Measurements from ENCODE around the gene UTP11. TPM values are rescaled to one million over a fixed set of nuclear protein-coding genes. Genes with fewer than 3 reads are reported as not detected.

The UTP11 gene
- total and polyA plus RNA-seq, 4 donors = 11.0 to 17.8 (median 11.8) TPM

GRCh38 chr1:38020396-38020795 is 7.9 kb downstream of the UTP11 start:
- H3K9ac ChIP-seq (ENCODE audit: low read depth in 1 of 2, low read length in 2 of 2) = no peak overlapping the region
- WGBS = 89% methylated on average over 2 of the region's 2 CpGs
- H3K27ac ChIP-seq (ENCODE audit: low read depth in 1 of 2, low read length in 2 of 2) = no peak overlapping the region

DNA sequence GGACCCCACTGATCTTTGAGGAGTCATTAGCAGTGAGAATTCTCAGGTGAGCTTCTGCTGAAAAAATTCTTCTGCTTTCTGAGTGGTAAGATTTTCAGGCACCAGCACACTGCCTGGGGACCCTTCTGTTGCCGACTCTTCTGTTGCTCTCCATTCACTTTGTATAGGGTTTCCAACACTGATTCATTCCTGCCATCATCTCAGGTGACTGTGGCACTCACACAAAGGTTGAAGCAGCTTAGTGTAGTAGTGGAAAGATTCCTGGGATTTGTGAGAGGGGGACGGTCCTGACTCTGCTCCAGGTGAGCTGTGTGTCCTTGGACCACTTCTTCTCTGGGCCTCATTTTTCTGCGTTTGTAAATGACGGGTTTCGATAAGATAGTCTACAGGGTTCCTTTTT is 9.4 kb downstream of the UTP11 start:
- no peak overlapping the region for H3K9ac ChIP-seq (ENCODE audit: low read depth in 1 of 2, low read length in 2 of 2)
- DNase-seq (ENCODE audit: low spot score) = no peak
- H3K4me3 ChIP-seq (ENCODE audit: low read depth in 1 of 3, low read length in 3 of 3) = no peak overlapping the region
- no peaks in the 10 kb centered on the region for H3K9me3 ChIP-seq (ENCODE audit: control insufficient read depth in 4 of 4, low read length in 3 of 4)
- no peak for TF ChIP-seq HNF4G (IDR thresholded peaks at IDR 0.05)
- no peak for TF ChIP-seq FOXA1 (IDR thresholded peaks at IDR 0.05)
- no peak for TF ChIP-seq TAF1 (conservative IDR thresholded peaks at IDR 0.05)
- TF ChIP-seq ATF3 (IDR thresholded peaks at IDR 0.05) = no peak
- no peak for TF ChIP-seq RXRA (IDR thresholded peaks at IDR 0.05)
- TF ChIP-seq EGR1 (IDR thresholded peaks at IDR 0.05; ENCODE audit: low read depth in 2 of 2) = no peak
- 97% methylated on average over 5 of the region's 5 CpGs for WGBS
- H3K27ac ChIP-seq (ENCODE audit: low read depth in 1 of 2, low read length in 2 of 2) = no peak overlapping the region
- H3K4me1 ChIP-seq (ENCODE audit: control insufficient read depth in 4 of 4, insufficient read depth in 4 of 4, low read length in 3 of 4) = peaks cover 0 to 2% (median 0%) of the 10 kb centered on the region in 4 donors
- peaks cover 6 to 79% (median 65%) of the 10 kb centered on the region in 4 donors for H3K36me3 ChIP-seq (ENCODE audit: control insufficient read depth in 4 of 4, insufficient read depth in 3 of 4, low read depth in 1 of 4, low read length in 3 of 4)
- H3K27me3 ChIP-seq (ENCODE audit: control insufficient read depth in 4 of 4, insufficient read depth in 4 of 4, low read length in 3 of 4) = no peaks in the 10 kb centered on the region

More at GRCh38 chr1:38020396-38020795, 7.9 kb downstream of the UTP11 start:
- Histone ChIP-seq H3K4me1 (ENCODE audit: control insufficient read depth in 4 of 4, insufficient read depth in 4 of 4, low read length in 3 of 4) (peaks cover 0 to 7% (median 5%) of the 10 kb centered on the region in 4 donors), H3K4me3 (ENCODE audit: low read depth in 1 of 3, low read length in 3 of 3) (no peak overlapping the region), H3K36me3 (ENCODE audit: control insufficient read depth in 4 of 4, insufficient read depth in 3 of 4, low read depth in 1 of 4, low read length in 3 of 4) (peaks cover 3 to 82% (median 66%) of the 10 kb centered on the region in 4 donors), H3K27me3 (ENCODE audit: control insufficient read depth in 4 of 4, insufficient read depth in 4 of 4, low read length in 3 of 4) (no peaks in the 10 kb centered on the region), H3K9me3 (ENCODE audit: control insufficient read depth in 4 of 4, low read length in 3 of 4) (no peaks in the 10 kb centered on the region)
- TF ChIP-seq FOXA1 (IDR thresholded peaks at IDR 0.05) (no peak), YY1 (IDR thresholded peaks at IDR 0.05) (no peak), TAF1 (conservative IDR thresholded peaks at IDR 0.05) (no peak), NR2F2 (IDR thresholded peaks at IDR 0.05) (no peak), GABPA (IDR thresholded peaks at IDR 0.05 in 1 of 2, conservative IDR thresholded peaks at IDR 0.05 in 1 of 2) (no peak), RXRA (IDR thresholded peaks at IDR 0.05) (no peak), HNF4A (conservative IDR thresholded peaks at IDR 0.05) (no peak), HNF4G (IDR thresholded peaks at IDR 0.05) (no peak), FOXA2 (IDR thresholded peaks at IDR 0.05) (no peak), RAD21 (IDR thresholded peaks at IDR 0.05) (no peak)
- TF ChIP-seq, protein P1, sequence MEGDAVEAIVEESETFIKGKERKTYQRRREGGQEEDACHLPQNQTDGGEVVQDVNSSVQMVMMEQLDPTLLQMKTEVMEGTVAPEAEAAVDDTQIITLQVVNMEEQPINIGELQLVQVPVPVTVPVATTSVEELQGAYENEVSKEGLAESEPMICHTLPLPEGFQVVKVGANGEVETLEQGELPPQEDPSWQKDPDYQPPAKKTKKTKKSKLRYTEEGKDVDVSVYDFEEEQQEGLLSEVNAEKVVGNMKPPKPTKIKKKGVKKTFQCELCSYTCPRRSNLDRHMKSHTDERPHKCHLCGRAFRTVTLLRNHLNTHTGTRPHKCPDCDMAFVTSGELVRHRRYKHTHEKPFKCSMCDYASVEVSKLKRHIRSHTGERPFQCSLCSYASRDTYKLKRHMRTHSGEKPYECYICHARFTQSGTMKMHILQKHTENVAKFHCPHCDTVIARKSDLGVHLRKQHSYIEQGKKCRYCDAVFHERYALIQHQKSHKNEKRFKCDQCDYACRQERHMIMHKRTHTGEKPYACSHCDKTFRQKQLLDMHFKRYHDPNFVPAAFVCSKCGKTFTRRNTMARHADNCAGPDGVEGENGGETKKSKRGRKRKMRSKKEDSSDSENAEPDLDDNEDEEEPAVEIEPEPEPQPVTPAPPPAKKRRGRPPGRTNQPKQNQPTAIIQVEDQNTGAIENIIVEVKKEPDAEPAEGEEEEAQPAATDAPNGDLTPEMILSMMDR (IDR thresholded peaks at IDR 0.05; ENCODE audit: low read depth, low read length, missing input control) = no peak
- no peak for DNase-seq (ENCODE audit: low spot score)

- Histone ChIP-seq H3K27me3 (ENCODE audit: control insufficient read depth in 4 of 4, insufficient read depth in 4 of 4, low read length in 3 of 4) (no peaks in the 10 kb centered on the region), H3K36me3 (ENCODE audit: control insufficient read depth in 4 of 4, insufficient read depth in 3 of 4, low read depth in 1 of 4, low read length in 3 of 4) (peaks cover 6 to 71% (median 59%) of the 10 kb centered on the region in 4 donors), H3K4me1 (ENCODE audit: control insufficient read depth in 4 of 4, insufficient read depth in 4 of 4, low read length in 3 of 4) (peaks cover 0 to 2% (median 0%) of the 10 kb centered on the region in 4 donors), H3K9me3 (ENCODE audit: control insufficient read depth in 4 of 4, low read length in 3 of 4) (no peaks in the 10 kb centered on the region), H3K9ac (ENCODE audit: low read depth in 1 of 2, low read length in 2 of 2) (no peak overlapping the region), H3K27ac (ENCODE audit: low read depth in 1 of 2, low read length in 2 of 2) (no peak overlapping the region), H3K4me3 (ENCODE audit: low read depth in 1 of 3, low read length in 3 of 3) (no peak overlapping the region)
- 93% methylated on average over 3 of the region's 3 CpGs for WGBS
- TF ChIP-seq HNF4A (conservative IDR thresholded peaks at IDR 0.05) = no peak
- DNase-seq (ENCODE audit: low spot score) = no peak
Observed at GRCh38 chr1:38022810-38023209, 10.3 kb downstream of the UTP11 start.
